ENCODE data around the gene PML.
A peak's percentile ranks its signal among the peaks of the same experiment; 100 is the strongest.

Gene PML

DNA sequence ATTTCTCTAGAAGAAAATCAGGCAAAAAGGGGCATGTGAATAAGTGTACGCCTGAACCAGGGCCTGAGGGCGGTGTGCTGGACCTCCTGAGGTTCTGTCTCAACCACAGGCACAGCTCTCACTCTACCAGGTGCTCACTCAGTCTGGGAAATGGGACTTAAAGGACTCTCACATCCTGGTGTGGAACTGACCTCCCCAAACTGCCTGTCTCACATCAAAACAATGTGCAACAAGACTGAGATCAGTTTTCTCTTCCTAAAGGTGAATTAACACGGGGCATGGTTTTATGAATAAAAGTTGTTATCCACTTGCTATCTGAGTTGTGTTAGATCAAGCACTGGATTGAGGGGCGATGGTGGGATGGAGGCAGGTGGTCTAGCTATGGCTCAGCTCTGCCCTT is 7.3 kb upstream of the PML start:
- Histone ChIP-seq H3K27me3 (ENCODE audit: insufficient read depth, low read length, poor library complexity, severe bottlenecking) (no peaks in the 10 kb centered on the region), H3K4me2 (ENCODE audit: low read depth, low read length, poor library complexity, severe bottlenecking) (peak overlapping the region; percentile 82), H3K9ac (ENCODE audit: low read depth, low read length, poor library complexity, severe bottlenecking) (peak overlapping the region; percentile 76), H3F3A (ENCODE audit: low read depth) (0 out of 2 replicates have a peak, but pooled peaks cover 9% of the 10 kb centered on the region), H3K4me3 (ENCODE audit: low read length, poor library complexity, severe bottlenecking) (no peak overlapping the region), H3K9me3 (ENCODE audit: insufficient read depth, low read depth, low read length) (no peaks in the 10 kb centered on the region), H3K36me3 (ENCODE audit: insufficient read depth, low read length) (no peaks in the 10 kb centered on the region), H3K79me2 (ENCODE audit: insufficient read depth, low read length) (no peaks in the 10 kb centered on the region), H4K20me1 (ENCODE audit: insufficient read depth, low read length, poor library complexity, severe bottlenecking) (no peaks in the 10 kb centered on the region), H3K9me2 (replicated peaks; ENCODE audit: low read depth, low read length) (no peaks in the 10 kb centered on the region), H2AFZ (ENCODE audit: low read length) (no peak overlapping the region), H3K4me1 (ENCODE audit: insufficient read depth, low read length, poor library complexity, severe bottlenecking) (peaks cover 58% of the 10 kb centered on the region)
- TF ChIP-seq, protein P1, sequence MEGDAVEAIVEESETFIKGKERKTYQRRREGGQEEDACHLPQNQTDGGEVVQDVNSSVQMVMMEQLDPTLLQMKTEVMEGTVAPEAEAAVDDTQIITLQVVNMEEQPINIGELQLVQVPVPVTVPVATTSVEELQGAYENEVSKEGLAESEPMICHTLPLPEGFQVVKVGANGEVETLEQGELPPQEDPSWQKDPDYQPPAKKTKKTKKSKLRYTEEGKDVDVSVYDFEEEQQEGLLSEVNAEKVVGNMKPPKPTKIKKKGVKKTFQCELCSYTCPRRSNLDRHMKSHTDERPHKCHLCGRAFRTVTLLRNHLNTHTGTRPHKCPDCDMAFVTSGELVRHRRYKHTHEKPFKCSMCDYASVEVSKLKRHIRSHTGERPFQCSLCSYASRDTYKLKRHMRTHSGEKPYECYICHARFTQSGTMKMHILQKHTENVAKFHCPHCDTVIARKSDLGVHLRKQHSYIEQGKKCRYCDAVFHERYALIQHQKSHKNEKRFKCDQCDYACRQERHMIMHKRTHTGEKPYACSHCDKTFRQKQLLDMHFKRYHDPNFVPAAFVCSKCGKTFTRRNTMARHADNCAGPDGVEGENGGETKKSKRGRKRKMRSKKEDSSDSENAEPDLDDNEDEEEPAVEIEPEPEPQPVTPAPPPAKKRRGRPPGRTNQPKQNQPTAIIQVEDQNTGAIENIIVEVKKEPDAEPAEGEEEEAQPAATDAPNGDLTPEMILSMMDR (conservative IDR thresholded peaks at IDR 0.05; ENCODE audit: low read length): no peak
- no peak for TF ChIP-seq EZH2phosphoT487 (IDR thresholded peaks at IDR 0.05; ENCODE audit: borderline replicate concordance)

DNA sequence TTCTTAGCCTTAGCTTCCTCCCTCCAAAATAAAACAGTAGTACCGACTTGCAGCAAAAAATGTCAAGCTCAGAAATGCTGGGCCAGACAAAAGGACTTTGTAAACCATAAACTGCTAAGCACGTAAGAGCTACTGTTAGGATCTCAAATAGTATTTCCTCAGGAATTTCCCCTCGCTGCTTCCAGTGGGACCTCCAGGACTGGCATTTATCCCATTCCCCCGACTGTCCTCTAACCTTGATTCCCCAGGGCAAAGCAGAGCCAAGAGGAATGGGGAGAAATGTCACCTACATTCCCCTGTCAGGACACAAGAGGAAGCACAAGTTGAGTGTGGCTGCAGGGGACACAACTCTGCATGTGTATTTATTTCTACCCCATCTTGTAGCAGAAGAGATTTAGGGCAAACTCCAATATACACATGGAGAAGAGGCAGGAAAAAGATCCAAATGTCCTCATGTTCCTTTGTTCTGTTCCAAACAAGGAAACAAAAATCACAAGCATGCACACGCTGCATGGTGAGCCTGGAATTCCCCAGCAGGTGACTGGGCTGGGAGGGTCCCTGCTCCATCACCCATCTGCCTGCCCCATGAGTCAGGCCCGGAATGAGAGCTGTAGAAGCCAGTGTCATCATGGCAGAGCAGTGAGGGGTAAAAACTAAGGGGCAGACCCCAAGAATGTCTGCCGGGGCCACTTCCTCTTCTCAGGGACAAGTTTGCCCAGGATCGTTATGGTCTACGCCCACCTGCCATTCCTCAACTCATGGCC is 6.7 kb upstream of the PML start:
- H3K79me2 ChIP-seq (ENCODE audit: insufficient read depth, low read length): no peaks in the 10 kb centered on the region
- peak overlapping the region; percentile 76 for H3K9ac ChIP-seq (ENCODE audit: low read depth, low read length, poor library complexity, severe bottlenecking)
- peaks cover 60% of the 10 kb centered on the region for H3K4me1 ChIP-seq (ENCODE audit: insufficient read depth, low read length, poor library complexity, severe bottlenecking)
- 0 out of 2 replicates have a peak, but pooled peaks cover 9% of the 10 kb centered on the region for H3F3A ChIP-seq (ENCODE audit: low read depth)
- no peaks in the 10 kb centered on the region for H3K9me2 ChIP-seq (replicated peaks; ENCODE audit: low read depth, low read length)
- no peaks in the 10 kb centered on the region for H4K20me1 ChIP-seq (ENCODE audit: insufficient read depth, low read length, poor library complexity, severe bottlenecking)
- H3K4me2 ChIP-seq (ENCODE audit: low read depth, low read length, poor library complexity, severe bottlenecking): no peak overlapping the region
- H2AFZ ChIP-seq (ENCODE audit: low read length): no peak overlapping the region
- no peaks in the 10 kb centered on the region for H3K36me3 ChIP-seq (ENCODE audit: insufficient read depth, low read length)
- TF ChIP-seq, protein P1 (conservative IDR thresholded peaks at IDR 0.05; ENCODE audit: low read length): no peak
- TF ChIP-seq EZH2phosphoT487 (IDR thresholded peaks at IDR 0.05; ENCODE audit: borderline replicate concordance): no peak
- no peak overlapping the region for H3K4me3 ChIP-seq (ENCODE audit: low read length, poor library complexity, severe bottlenecking)
- H3K9me3 ChIP-seq (ENCODE audit: insufficient read depth, low read depth, low read length): no peaks in the 10 kb centered on the region
- no peaks in the 10 kb centered on the region for H3K27me3 ChIP-seq (ENCODE audit: insufficient read depth, low read length, poor library complexity, severe bottlenecking)

DNA sequence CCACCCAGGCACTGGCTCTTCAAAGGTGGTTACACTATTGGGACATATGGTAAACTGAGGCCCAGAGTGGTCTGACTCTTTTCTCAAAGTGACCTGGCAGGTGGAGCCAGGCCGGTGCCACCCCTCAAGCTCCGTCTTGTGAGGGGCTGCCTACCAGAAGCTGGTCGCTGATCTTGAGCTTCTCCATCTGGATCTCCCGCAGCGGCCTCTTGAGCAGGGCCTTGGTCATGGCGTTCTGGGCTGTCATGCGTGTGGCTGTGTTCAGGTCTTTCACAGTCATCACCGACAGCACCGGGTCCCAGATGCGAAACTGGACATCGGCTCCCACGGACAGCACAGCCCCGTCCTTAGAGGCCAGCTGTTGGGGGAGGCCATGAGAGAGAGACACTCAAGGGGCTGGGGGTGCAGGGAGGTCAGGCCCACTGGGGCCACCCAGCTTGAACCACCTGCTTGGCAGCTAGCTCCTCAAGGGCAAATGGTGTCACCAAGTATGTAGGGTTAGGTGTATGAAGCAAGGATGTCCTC is 6.0 kb upstream of the PML start:
- no peak overlapping the region for H3K9ac ChIP-seq (ENCODE audit: low read depth, low read length, poor library complexity, severe bottlenecking)
- no peaks in the 10 kb centered on the region for H3K9me2 ChIP-seq (replicated peaks; ENCODE audit: low read depth, low read length)
- H3K27me3 ChIP-seq (ENCODE audit: insufficient read depth, low read length, poor library complexity, severe bottlenecking): no peaks in the 10 kb centered on the region
- H2AFZ ChIP-seq (ENCODE audit: low read length): no peak overlapping the region
- H4K20me1 ChIP-seq (ENCODE audit: insufficient read depth, low read length, poor library complexity, severe bottlenecking): no peaks in the 10 kb centered on the region
- no peaks in the 10 kb centered on the region for H3K79me2 ChIP-seq (ENCODE audit: insufficient read depth, low read length)
- TF ChIP-seq, protein P1 (conservative IDR thresholded peaks at IDR 0.05; ENCODE audit: low read length): no peak
- TF ChIP-seq EZH2phosphoT487 (IDR thresholded peaks at IDR 0.05; ENCODE audit: borderline replicate concordance): no peak
- H3K4me1 ChIP-seq (ENCODE audit: insufficient read depth, low read length, poor library complexity, severe bottlenecking): peaks cover 56% of the 10 kb centered on the region
- H3K4me2 ChIP-seq (ENCODE audit: low read depth, low read length, poor library complexity, severe bottlenecking): no peak overlapping the region
- H3K9me3 ChIP-seq (ENCODE audit: insufficient read depth, low read depth, low read length): no peaks in the 10 kb centered on the region
- H3K4me3 ChIP-seq (ENCODE audit: low read length, poor library complexity, severe bottlenecking): no peak overlapping the region
- 0 out of 2 replicates have a peak, but pooled peaks cover 9% of the 10 kb centered on the region for H3F3A ChIP-seq (ENCODE audit: low read depth)
- H3K36me3 ChIP-seq (ENCODE audit: insufficient read depth, low read length): no peaks in the 10 kb centered on the region

Data from Loucy (cell line).